ENCODE results near the gene GSK3A.
A peak's percentile ranks its signal among the peaks of the same experiment; 100 is the strongest.

Gene GSK3A

GRCh38 chr19:42246143-42246921, 3.9 kb upstream of the GSK3A start:
- no peak for DNase-seq (ENCODE audit: extremely low read depth, low read depth)
- H3K4me3 ChIP-seq (replicated peaks; ENCODE audit: low read depth, low read length): no peak overlapping the region
- peak; percentile 68 for TF ChIP-seq CTCF (IDR thresholded peaks at IDR 0.05; ENCODE audit: low read depth, low read length, missing control alignments)

GRCh38 chr19:42245231-42245630, 2.8 kb upstream of the GSK3A start:
- H3K4me3 ChIP-seq (replicated peaks; ENCODE audit: low read depth, low read length): peak overlapping the region; percentile 77
- DNase-seq (ENCODE audit: extremely low read depth, low read depth): no peak
- no peak for TF ChIP-seq CTCF (IDR thresholded peaks at IDR 0.05; ENCODE audit: low read depth, low read length, missing control alignments)

- peak overlapping the region; percentile 77 for H3K4me3 ChIP-seq (replicated peaks; ENCODE audit: low read depth, low read length)
Measured at GRCh38 chr19:42244347-42245220, 2.2 kb upstream of the GSK3A start.

GRCh38 chr19:42242069-42242511, 312 bp downstream of the GSK3A start:
- no peak for DNase-seq (ENCODE audit: extremely low read depth, low read depth)
- H3K4me3 ChIP-seq (replicated peaks; ENCODE audit: low read depth, low read length): peak overlapping the region; percentile 77
- TF ChIP-seq CTCF (IDR thresholded peaks at IDR 0.05; ENCODE audit: low read depth, low read length, missing control alignments): no peak

More at GRCh38 chr19:42244347-42245220, 2.2 kb upstream of the GSK3A start:
- TF ChIP-seq CTCF (IDR thresholded peaks at IDR 0.05; ENCODE audit: low read depth, low read length, missing control alignments): peak; percentile 64
- DNase-seq (ENCODE audit: extremely low read depth, low read depth): peak; percentile 85

- DNase-seq (ENCODE audit: extremely low read depth, low read depth): no peak
- TF ChIP-seq CTCF (IDR thresholded peaks at IDR 0.05; ENCODE audit: low read depth, low read length, missing control alignments): no peak
- peak overlapping the region; percentile 77 for H3K4me3 ChIP-seq (replicated peaks; ENCODE audit: low read depth, low read length)
Measured at GRCh38 chr19:42241279-42241678, 1.1 kb downstream of the GSK3A start.

GRCh38 chr19:42239544-42240220, 2.7 kb downstream of the GSK3A start:
- DNase-seq (ENCODE audit: extremely low read depth, low read depth): no peak
- no peak for TF ChIP-seq CTCF (IDR thresholded peaks at IDR 0.05; ENCODE audit: low read depth, low read length, missing control alignments)

More at GRCh38 chr19:42239544-42240220, 2.7 kb downstream of the GSK3A start:
- H3K4me3 ChIP-seq (replicated peaks; ENCODE audit: low read depth, low read length): no peak overlapping the region
